GM12864 (cell line): ENCODE measurements around the gene ABHD17A.
A peak's percentile ranks its signal among the peaks of the same experiment; 100 is the strongest.

Experiments used
- DNase-seq: peaks from one replicate; pipeline ENCODE4 v3.0.0-alpha.2; 2011; ENCODE audit warnings: low read depth
- H3K4me3 ChIP-seq: 2 replicates; pipeline ENCODE4 v1.5.1; 2011; ENCODE audit warnings: mild to moderate bottlenecking, low read depth, low read length, control low read depth
- CTCF ChIP-seq: IDR thresholded peaks from 2 replicates; pipeline ENCODE4 v1.5.1; 2011; ENCODE audit warnings: low read depth, mild to moderate bottlenecking, moderate library complexity, low read length, control low read depth, inconsistent platforms; ENCODE audit errors: missing control alignments

Gene ABHD17A

GRCh38 chr19:1866693-1867348, 18.5 kb downstream of the ABHD17A start:
- no peak for TF ChIP-seq CTCF
- DNase-seq, result no peak
- H3K4me3 ChIP-seq, result no peak overlapping the region

GRCh38 chr19:1865172-1866010, 19.9 kb downstream of the ABHD17A start:
- no peak for TF ChIP-seq CTCF
- no peak for DNase-seq
- peak overlapping the region; percentile 66 for H3K4me3 ChIP-seq

- no peak for DNase-seq
- H3K4me3 ChIP-seq, result peak overlapping the region; percentile 66
- TF ChIP-seq CTCF, result peak; percentile 80
These were observed 20.7 kb downstream of the ABHD17A start for GRCh38 chr19:1864480-1865171.

- no peak for TF ChIP-seq CTCF
- no peak for DNase-seq
- peak overlapping the region; percentile 66 for H3K4me3 ChIP-seq
These were observed 21.4 kb downstream of the ABHD17A start for GRCh38 chr19:1863638-1864479.

- TF ChIP-seq CTCF, result no peak
- no peak for DNase-seq
- H3K4me3 ChIP-seq, result peak within 1 kb of the TSS; percentile 81
These were observed 22.0 kb downstream of the ABHD17A start, which contains the start of gene KLF16 for GRCh38 chr19:1863328-1863637. TSS of gene KLF16 (minus strand) at chr19:1863579. CDS start at chr19:1863497, 82 bp downstream.
